Endothelial cell of umbilical vein (primary cell): Measurements from ENCODE around the gene HPCAL4. TPM values are rescaled to one million over a fixed set of nuclear protein-coding genes. Genes with fewer than 3 reads are reported as not detected.

Experiments
- BruUV-seq: library from RNA; stranded (reverse); fragments of 400-500 nt; replicated peaks from 2 replicates; lab custom pipeline; 2021; lab: Mats Ljungman, UMichigan
- CTCF ChIA-PET: fragments of 300-600, 350-600 bp; sonication (Branson Sonifier 250); formaldehyde crosslinking; loops from one replicate; lab custom pipeline; 2021; ENCODE audit warnings: antibody characterized with exemption, inconsistent platforms; lab: Charles Lee
- POLR2A ChIA-PET: fragments of 300-600, 350-600 bp; sonication (Branson Sonifier 250); formaldehyde crosslinking; loops from one replicate; lab custom pipeline; 2021; ENCODE audit warnings: antibody characterized with exemption, inconsistent platforms; lab: Charles Lee
- DNase-seq: peaks from one replicate; pipeline ENCODE4 v3.0.0-alpha.2; 2011; ENCODE audit warnings: low read depth, low spot score
- FAIRE-seq: peaks from 2 replicates; lab custom pipeline; 2011; peaks lifted over from hg19 to GRCh38; lab: Jason Lieb, UNC
- H2AFZ ChIP-seq: 2 replicates; pipeline ENCODE4 v1.6.0; 2012; ENCODE audit warnings: low read depth, low read length, control low read depth, inconsistent platforms
- H3K27ac ChIP-seq: 2 replicates; pipeline ENCODE4 v1.5.1; 2011; ENCODE audit warnings: low read depth, mild to moderate bottlenecking, control low read depth, low read length, moderate library complexity; ENCODE audit not compliant: insufficient read depth
- H3K27me3 ChIP-seq, 2 experiments: 2 replicates each; pipeline versions ENCODE4 v1.6.0 to v1.6.1; 2011; ENCODE audit warnings: low read length in 2 of 2, mixed read lengths in 1 of 2; ENCODE audit not compliant: control insufficient read depth in 2 of 2, insufficient read depth in 2 of 2
- H3K36me3 ChIP-seq, 2 experiments: 2 replicates in 1 of 2; 3 replicates in 1 of 2; pipeline ENCODE4 v1.5.1; 2011; ENCODE audit warnings: low read length in 2 of 2, mild to moderate bottlenecking in 1 of 2, moderate library complexity in 1 of 2; ENCODE audit not compliant: control insufficient read depth in 2 of 2, insufficient read depth in 2 of 2; ENCODE audit errors: extremely low read depth in 1 of 2
- H3K4me1 ChIP-seq: 3 replicates; pipeline ENCODE4 v1.5.1; 2011; ENCODE audit warnings: mild to moderate bottlenecking, low read length; ENCODE audit not compliant: control insufficient read depth, insufficient read depth; ENCODE audit errors: extremely low read depth
- H3K4me2 ChIP-seq: 2 replicates; pipeline ENCODE4 v1.6.1; 2011; ENCODE audit warnings: low read length, control low read depth, mixed read lengths; ENCODE audit not compliant: insufficient read depth
- H3K4me3 ChIP-seq, 3 experiments: fragments of 200-600 bp in 1 of 3; sonication (generic), shearing (Covaris generic) in 1 of 3; replicated peaks in 1 of 3; 2 replicates each; pipeline ENCODE4 v1.5.1; 2011 to 2016; ENCODE audit warnings: control low read depth in 3 of 3, low read length in 3 of 3, mild to moderate bottlenecking in 2 of 3, inconsistent platforms in 1 of 3, low read depth in 1 of 3, moderate library complexity in 1 of 3; ENCODE audit not compliant: insufficient read depth in 1 of 3
- H3K79me2 ChIP-seq: 2 replicates; pipeline ENCODE4 v1.6.0; 2012; ENCODE audit warnings: low read length, inconsistent platforms; ENCODE audit not compliant: control insufficient read depth, insufficient read depth
- H3K9ac ChIP-seq: replicated peaks from 2 replicates; pipeline ENCODE3; 2011; ENCODE audit warnings: low read length, control low read depth; ENCODE audit not compliant: insufficient read depth; ENCODE audit errors: extremely low read depth
- H3K9me1 ChIP-seq: replicated peaks from 3 replicates; pipeline ENCODE4 v1.6.0; 2011; ENCODE audit warnings: mild to moderate bottlenecking, low read length; ENCODE audit not compliant: control insufficient read depth, insufficient read depth; ENCODE audit errors: extremely low read depth
- H3K9me3 ChIP-seq: replicated peaks from 2 replicates; pipeline ENCODE4 v1.5.1; 2012; ENCODE audit warnings: low read length, inconsistent platforms; ENCODE audit not compliant: control insufficient read depth, insufficient read depth
- H4K20me1 ChIP-seq: replicated peaks from 2 replicates; pipeline ENCODE3; 2011; ENCODE audit warnings: mild to moderate bottlenecking, low read length; ENCODE audit not compliant: control insufficient read depth, insufficient read depth; ENCODE audit errors: extremely low read depth
- CTCF ChIP-seq, 2 donors: IDR thresholded peaks; 1 replicate in 1 of 2; 2 replicates in 1 of 2; pipeline ENCODE4 v1.5.1; 2011; ENCODE audit warnings: low read length in 2 of 2, mild to moderate bottlenecking in 2 of 2, moderate library complexity in 2 of 2, control low read depth in 1 of 2, inconsistent platforms in 1 of 2, low read depth in 1 of 2; ENCODE audit not compliant: insufficient read depth in 1 of 2; ENCODE audit errors: extremely low read depth in 1 of 2
- EZH2 ChIP-seq: IDR thresholded peaks from 2 replicates; pipeline ENCODE4 v1.6.1; 2012; ENCODE audit warnings: borderline replicate concordance, low read depth, mild to moderate bottlenecking, moderate library complexity, low read length, inconsistent platforms; ENCODE audit not compliant: severe bottlenecking
- FOS ChIP-seq: IDR thresholded peaks from 2 replicates; pipeline ENCODE4 v1.6.1; 2011; ENCODE audit warnings: mild to moderate bottlenecking, low read length, moderate library complexity, borderline replicate concordance; ENCODE audit not compliant: insufficient read depth
- GATA2 ChIP-seq: IDR thresholded peaks from 2 replicates; pipeline ENCODE4 v1.7.0; 2011; ENCODE audit warnings: low read depth, mild to moderate bottlenecking, moderate library complexity, mixed read lengths, low read length; ENCODE audit not compliant: insufficient read length, insufficient read depth
- JUN ChIP-seq: IDR thresholded peaks from 2 replicates; pipeline ENCODE4 v1.6.1; 2011; ENCODE audit warnings: borderline replicate concordance, low read depth; ENCODE audit not compliant: insufficient read length, insufficient read depth
- MAX ChIP-seq: IDR thresholded peaks from 2 replicates; pipeline ENCODE4 v1.6.1; 2011; ENCODE audit not compliant: insufficient read depth, insufficient read length
- MYC ChIP-seq: IDR thresholded peaks from one replicate; pipeline ENCODE4 v1.6.1; 2011; ENCODE audit warnings: mild to moderate bottlenecking, low read depth, low read length
- POLR2A ChIP-seq: IDR thresholded peaks from 2 replicates; pipeline ENCODE4 v1.6.1; 2012; ENCODE audit warnings: low read depth, mild to moderate bottlenecking, control low read depth, low read length
- POLR2AphosphoS5 ChIP-seq: IDR thresholded peaks from 2 replicates; pipeline ENCODE4 v1.6.1; 2012; ENCODE audit warnings: low read depth, mild to moderate bottlenecking, control low read depth, low read length, moderate library complexity; ENCODE audit not compliant: insufficient read depth
- dilution Hi-C: fragments of 300-500 bp; cut with MboI; formaldehyde crosslinking; loops from one replicate; pipeline ENCODE4 v1.15.0; 2019; ENCODE audit warnings: low sequenced_read_pairs; ENCODE audit not compliant: extremely low pct_ligation_motif_present
- intact Hi-C: fragments of 100-400 bp; cut with micrococcal nuclease; formaldehyde crosslinking; loops from one replicate; pipeline ENCODE4 v1.10.0; 2022
- polyA plus RNA-seq, 4 experiments: library from polyadenylated mRNA; depleted of rRNA in 3 of 4; stranded (reverse) in 3 of 4; unstranded in 1 of 4; fragments of >200 nt; gene quantifications; 2 replicates each; pipeline versions ENCODE4 v1.2.1 to v1.2.3, GENCODE V29; 2011 to 2012; ENCODE audit warnings: missing spikeins in 1 of 4
- total RNA-seq: library from RNA; stranded (reverse); gene quantifications from 2 replicates; pipeline ENCODE4 v1.2.3, GENCODE V29; 2021

Gene HPCAL4
- total and polyA plus RNA-seq, 2 donors (not counting 3 experiments of a cell fraction or from before 2014, with no cell fraction given), result not detected

- ChIA-PET CTCF (interaction anchor here (0.7 to 3.4 kb wide), 4 partner anchors 11 to 78 kb away, joined by 3 to 13 read pairs (median 6); no protein-coding TSS in a partner anchor), POLR2A (no interaction called here)
- Histone ChIP-seq H3K9me1 (no peaks in the 10 kb centered on the region), H3K9ac (no peak overlapping the region), H4K20me1 (no peaks in the 10 kb centered on the region), H3K27ac (no peak overlapping the region), H3K4me2 (no peak overlapping the region), H3K79me2 (no peaks in the 10 kb centered on the region), H3K4me1 (no peaks in the 10 kb centered on the region), H3K27me3 (peaks cover 30 to 42% of the 10 kb centered on the region in 2 experiments), H3K9me3 (no peaks in the 10 kb centered on the region), H3K36me3 (no peaks in the 10 kb centered on the region), H2AFZ (no peak overlapping the region), H3K4me3 (no peak overlapping the region)
- intact Hi-C loops, result no loop called here
- TF ChIP-seq POLR2AphosphoS5, result no peak
- no peak for TF ChIP-seq GATA2
- no peak for TF ChIP-seq CTCF (IDR thresholded peaks at IDR 0.05; ENCODE audit: extremely low read depth in 1 of 2, insufficient read depth in 1 of 2, low read depth in 1 of 2, low read length in 2 of 2)
- no peak for TF ChIP-seq EZH2
- no peak for TF ChIP-seq MYC
- no peak for TF ChIP-seq POLR2A
- TF ChIP-seq MAX, result no peak
- no peak for TF ChIP-seq JUN
- no peak for TF ChIP-seq FOS
- BruUV-seq, result no TSS peak
- FAIRE-seq, result no peak
- no peak for DNase-seq
- dilution Hi-C loops, result no loop called here
Observed at GRCh38 chr1:39642796-39643195, 48.4 kb downstream of the HPCAL4 start.
